GM23338 (cell line): Measurements from ENCODE around the gene MAPK8IP2. TPM values are rescaled to one million over a fixed set of nuclear protein-coding genes. Genes with fewer than 3 reads are reported as not detected.

Experiments used
- ATAC-seq: fragments of 200-7000 bp; cut with Tn5 transposase; 3 replicates; pipeline ENCODE4 v1.9.1; 2020
- DNase-seq: peaks from one replicate; pipeline ENCODE4 v3.0.0-alpha.2; 2015; ENCODE audit warnings: low spot score
- H2AFZ ChIP-seq: fragments of 200-600 bp; sonication (generic); 2 replicates; pipeline ENCODE4 v1.8.0; 2016; ENCODE audit warnings: antibody characterized with exemption, mild to moderate bottlenecking, moderate library complexity
- H3F3A ChIP-seq: fragments of 200-600 bp; sonication (generic); replicated peaks from 2 replicates; pipeline ENCODE4 v1.8.0; 2017; ENCODE audit warnings: antibody characterized with exemption, mixed run types, low read depth
- H3K27ac ChIP-seq: fragments of 200-600 bp; sonication (generic); 2 replicates; pipeline ENCODE4 v1.6.1; 2016; ENCODE audit warnings: low read depth
- H3K27me3 ChIP-seq: fragments of 200-600 bp; sonication (generic); 2 replicates; pipeline ENCODE4 v1.8.0; 2016; ENCODE audit warnings: mild to moderate bottlenecking, mixed run types, moderate library complexity; ENCODE audit not compliant: insufficient read depth
- H3K36me3 ChIP-seq: fragments of 200-600 bp; sonication (generic); 2 replicates; pipeline ENCODE4 v1.8.0; 2016; ENCODE audit warnings: mild to moderate bottlenecking; ENCODE audit not compliant: insufficient read depth
- H3K4me1 ChIP-seq: fragments of 200-600 bp; sonication (generic); 2 replicates; pipeline ENCODE4 v1.8.0; 2016; ENCODE audit warnings: mild to moderate bottlenecking, moderate library complexity; ENCODE audit not compliant: insufficient read depth
- H3K4me2 ChIP-seq: fragments of 200-600 bp; sonication (generic); 2 replicates; pipeline ENCODE4 v1.7.1; 2017; ENCODE audit warnings: mixed run types
- H3K4me3 ChIP-seq: fragments of 200-600 bp; sonication (generic); 2 replicates; pipeline ENCODE4 v1.6.1; 2016; ENCODE audit warnings: mixed run types
- H3K79me2 ChIP-seq: fragments of 200-600 bp; sonication (generic); replicated peaks from 2 replicates; pipeline ENCODE4 v1.8.0; 2017; ENCODE audit warnings: mild to moderate bottlenecking; ENCODE audit not compliant: insufficient read depth
- H3K9me2 ChIP-seq: fragments of 200-600 bp; sonication (generic); 2 replicates; pipeline ENCODE4 v1.8.0; 2017; ENCODE audit not compliant: insufficient read depth
- H4K20me1 ChIP-seq: fragments of 200-600 bp; sonication (generic); replicated peaks from 2 replicates; pipeline ENCODE4 v1.8.0; 2017; ENCODE audit warnings: mild to moderate bottlenecking; ENCODE audit not compliant: insufficient read depth
- H3K27ac Mint-ChIP-seq: 2 replicates; pipeline ENCODE4 v1.8.0; 2020; ENCODE audit warnings: inconsistent platforms, mild to moderate bottlenecking, moderate library complexity, mixed read lengths
- H3K27me3 Mint-ChIP-seq: 3 replicates; pipeline ENCODE4 v1.8.0; 2022; ENCODE audit warnings: low read depth, mild to moderate bottlenecking, moderate library complexity, mixed read lengths, inconsistent platforms; ENCODE audit not compliant: insufficient read depth, poor library complexity
- H3K36me3 Mint-ChIP-seq: 3 replicates; pipeline ENCODE4 v1.8.0; 2021; ENCODE audit warnings: low read depth, mild to moderate bottlenecking, inconsistent platforms, moderate library complexity, mixed read lengths
- H3K4me1 Mint-ChIP-seq: 3 replicates; pipeline ENCODE4 v1.8.0; 2020; ENCODE audit warnings: mild to moderate bottlenecking, inconsistent platforms, mixed read lengths
- H3K4me3 Mint-ChIP-seq: 3 replicates; pipeline ENCODE4 v1.8.0; 2021; ENCODE audit warnings: moderate library complexity, mild to moderate bottlenecking, inconsistent platforms, mixed read lengths
- H3K9me3 Mint-ChIP-seq: 3 replicates; pipeline ENCODE4 v1.8.0; 2020; ENCODE audit warnings: moderate library complexity, mild to moderate bottlenecking, inconsistent platforms, mixed read lengths
- EZH2 ChIP-seq: fragments of 200-600 bp; sonication (generic); IDR thresholded peaks from one replicate; pipeline ENCODE4 v1.8.0; 2017; ENCODE audit warnings: antibody characterized with exemption, mild to moderate bottlenecking, low read depth; ENCODE audit not compliant: unreplicated experiment
- JUNB ChIP-seq: IDR thresholded peaks from one replicate; pipeline ENCODE4 v1.6.1; 2016; ENCODE audit warnings: antibody characterized with exemption; ENCODE audit not compliant: unreplicated experiment
- NANOG ChIP-seq: IDR thresholded peaks from 2 replicates; pipeline ENCODE4 v1.6.1; 2016; ENCODE audit warnings: antibody characterized with exemption, borderline replicate concordance
- STAT1 ChIP-seq: IDR thresholded peaks from one replicate; pipeline ENCODE4 v1.6.1; 2016; ENCODE audit warnings: antibody characterized with exemption; ENCODE audit not compliant: unreplicated experiment
- ZNF114 ChIP-seq: fragments of 250-450 bp; sonication (Bioruptor Pico); IDR thresholded peaks from 2 replicates; pipeline ENCODE4 v1.5.0; 2020; ENCODE audit warnings: mild to moderate bottlenecking, moderate library complexity
- ZNF331 ChIP-seq: fragments of 250-450 bp; sonication (Bioruptor Pico); IDR thresholded peaks from 2 replicates; pipeline ENCODE4 v1.5.0; 2020; ENCODE audit warnings: low read depth, mild to moderate bottlenecking, moderate library complexity
- polyA plus RNA-seq: library from polyadenylated mRNA; unstranded; fragments of >200 nt; fragmentation: Nextera tagmentation; extraction: Ambion mirVana; gene quantifications from 2 replicates; pipeline ENCODE4 v1.2.1, GENCODE V29; 2016
- total RNA-seq: library from RNA; depleted of rRNA; stranded (reverse); fragments of >200 nt; shearing (Covaris generic); gene quantifications from 2 replicates; pipeline ENCODE4 v1.2.3, GENCODE V29; 2014
- TF ChIP-seq, protein P1 (sequence below), 2 experiments: fragments of 200-600 bp in 1 of 2; sonication (generic) in 1 of 2; conservative IDR thresholded peaks; 2 replicates each; pipeline versions ENCODE4 v1.5.1 to v1.6.1; 2016 to 2017; ENCODE audit warnings: antibody characterized with exemption in 2 of 2, low read depth in 2 of 2, mild to moderate bottlenecking in 2 of 2, moderate library complexity in 1 of 2
- TF ChIP-seq, protein P2 (sequence below): IDR thresholded peaks from one replicate; pipeline ENCODE4 v1.6.1; 2018; ENCODE audit warnings: antibody characterized with exemption; ENCODE audit not compliant: unreplicated experiment

Gene MAPK8IP2
- total and polyA plus RNA-seq, 2 experiments from 2014 or later: 0.15 to 3.5 TPM

DNA sequence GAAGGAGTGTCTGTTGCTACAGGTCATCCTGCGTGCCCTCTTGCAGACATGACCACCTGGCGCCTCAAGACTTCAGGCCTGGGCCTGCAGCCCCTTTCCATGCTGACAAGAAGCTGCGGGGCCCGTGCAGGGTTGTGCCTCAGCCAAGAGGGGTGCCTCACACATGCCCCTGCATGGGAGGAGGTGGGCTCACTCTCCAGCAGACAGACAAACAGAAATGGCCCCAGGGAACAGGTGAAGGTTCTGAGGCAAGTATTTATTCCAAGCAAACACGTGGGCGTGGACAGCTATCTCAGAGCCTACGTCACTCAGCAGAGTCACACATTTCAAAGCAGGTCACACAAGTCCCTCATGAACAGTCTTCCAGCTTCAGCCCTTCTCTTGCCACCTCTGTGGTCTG, 32.0 kb upstream of the MAPK8IP2 start (continued):
- TF ChIP-seq, protein P1, sequence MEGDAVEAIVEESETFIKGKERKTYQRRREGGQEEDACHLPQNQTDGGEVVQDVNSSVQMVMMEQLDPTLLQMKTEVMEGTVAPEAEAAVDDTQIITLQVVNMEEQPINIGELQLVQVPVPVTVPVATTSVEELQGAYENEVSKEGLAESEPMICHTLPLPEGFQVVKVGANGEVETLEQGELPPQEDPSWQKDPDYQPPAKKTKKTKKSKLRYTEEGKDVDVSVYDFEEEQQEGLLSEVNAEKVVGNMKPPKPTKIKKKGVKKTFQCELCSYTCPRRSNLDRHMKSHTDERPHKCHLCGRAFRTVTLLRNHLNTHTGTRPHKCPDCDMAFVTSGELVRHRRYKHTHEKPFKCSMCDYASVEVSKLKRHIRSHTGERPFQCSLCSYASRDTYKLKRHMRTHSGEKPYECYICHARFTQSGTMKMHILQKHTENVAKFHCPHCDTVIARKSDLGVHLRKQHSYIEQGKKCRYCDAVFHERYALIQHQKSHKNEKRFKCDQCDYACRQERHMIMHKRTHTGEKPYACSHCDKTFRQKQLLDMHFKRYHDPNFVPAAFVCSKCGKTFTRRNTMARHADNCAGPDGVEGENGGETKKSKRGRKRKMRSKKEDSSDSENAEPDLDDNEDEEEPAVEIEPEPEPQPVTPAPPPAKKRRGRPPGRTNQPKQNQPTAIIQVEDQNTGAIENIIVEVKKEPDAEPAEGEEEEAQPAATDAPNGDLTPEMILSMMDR (conservative IDR thresholded peaks at IDR 0.05; ENCODE audit: low read depth in 2 of 2): no peak
- TF ChIP-seq, protein P2, sequence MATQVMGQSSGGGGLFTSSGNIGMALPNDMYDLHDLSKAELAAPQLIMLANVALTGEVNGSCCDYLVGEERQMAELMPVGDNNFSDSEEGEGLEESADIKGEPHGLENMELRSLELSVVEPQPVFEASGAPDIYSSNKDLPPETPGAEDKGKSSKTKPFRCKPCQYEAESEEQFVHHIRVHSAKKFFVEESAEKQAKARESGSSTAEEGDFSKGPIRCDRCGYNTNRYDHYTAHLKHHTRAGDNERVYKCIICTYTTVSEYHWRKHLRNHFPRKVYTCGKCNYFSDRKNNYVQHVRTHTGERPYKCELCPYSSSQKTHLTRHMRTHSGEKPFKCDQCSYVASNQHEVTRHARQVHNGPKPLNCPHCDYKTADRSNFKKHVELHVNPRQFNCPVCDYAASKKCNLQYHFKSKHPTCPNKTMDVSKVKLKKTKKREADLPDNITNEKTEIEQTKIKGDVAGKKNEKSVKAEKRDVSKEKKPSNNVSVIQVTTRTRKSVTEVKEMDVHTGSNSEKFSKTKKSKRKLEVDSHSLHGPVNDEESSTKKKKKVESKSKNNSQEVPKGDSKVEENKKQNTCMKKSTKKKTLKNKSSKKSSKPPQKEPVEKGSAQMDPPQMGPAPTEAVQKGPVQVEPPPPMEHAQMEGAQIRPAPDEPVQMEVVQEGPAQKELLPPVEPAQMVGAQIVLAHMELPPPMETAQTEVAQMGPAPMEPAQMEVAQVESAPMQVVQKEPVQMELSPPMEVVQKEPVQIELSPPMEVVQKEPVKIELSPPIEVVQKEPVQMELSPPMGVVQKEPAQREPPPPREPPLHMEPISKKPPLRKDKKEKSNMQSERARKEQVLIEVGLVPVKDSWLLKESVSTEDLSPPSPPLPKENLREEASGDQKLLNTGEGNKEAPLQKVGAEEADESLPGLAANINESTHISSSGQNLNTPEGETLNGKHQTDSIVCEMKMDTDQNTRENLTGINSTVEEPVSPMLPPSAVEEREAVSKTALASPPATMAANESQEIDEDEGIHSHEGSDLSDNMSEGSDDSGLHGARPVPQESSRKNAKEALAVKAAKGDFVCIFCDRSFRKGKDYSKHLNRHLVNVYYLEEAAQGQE: no peak
- TF ChIP-seq NANOG (no peak), ZNF331 (CRISPR knock-in tag) (no peak), STAT1 (no peak), JUNB (no peak), EZH2 (no peak)

DNA sequence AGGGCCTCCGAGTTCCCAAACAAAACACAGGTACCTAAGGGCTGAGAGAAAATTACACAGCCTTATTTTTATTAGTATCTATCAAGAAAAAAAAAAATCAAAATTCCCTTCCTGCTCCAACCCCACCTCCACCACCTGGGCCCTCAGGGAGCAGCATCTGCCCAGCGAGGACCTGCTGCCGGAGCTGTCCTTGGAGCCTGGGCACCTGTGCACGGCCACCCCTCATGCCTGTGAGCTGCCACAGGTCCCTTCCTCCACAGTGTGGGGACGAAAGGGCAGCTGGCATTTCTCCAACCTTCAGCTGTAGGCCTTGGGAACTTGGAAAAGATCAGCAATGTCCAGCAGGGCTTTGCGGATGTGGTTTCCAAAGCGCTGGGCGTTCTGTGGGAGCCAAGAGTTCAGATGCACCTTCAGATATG, 31.5 kb upstream of the MAPK8IP2 start:
- Mint-ChIP-seq H3K27me3 (peaks cover 7% of the 10 kb centered on the region), H3K4me3 (no peak overlapping the region), H3K36me3 (peaks cover 38% of the 10 kb centered on the region), H3K9me3 (no peaks in the 10 kb centered on the region), H3K27ac (no peak overlapping the region), H3K4me1 (no peaks in the 10 kb centered on the region)
- no peak for TF ChIP-seq ZNF114 (CRISPR knock-in tag)
- Histone ChIP-seq H3K27me3 (peaks cover 7% of the 10 kb centered on the region; the same call in 1 of the 2 replicates), H3K4me3 (no peak overlapping the region), H3K79me2 (no peaks in the 10 kb centered on the region), H3K4me2 (no peak overlapping the region), H3K36me3 (no peaks in the 10 kb centered on the region), H3K27ac (no peak overlapping the region), H2AFZ (no peak overlapping the region), H4K20me1 (no peaks in the 10 kb centered on the region), H3K4me1 (no peaks in the 10 kb centered on the region), H3F3A (no peaks in the 10 kb centered on the region), H3K9me2 (no peaks in the 10 kb centered on the region)
- DNase-seq (no peak), ATAC-seq (no peak)

DNA sequence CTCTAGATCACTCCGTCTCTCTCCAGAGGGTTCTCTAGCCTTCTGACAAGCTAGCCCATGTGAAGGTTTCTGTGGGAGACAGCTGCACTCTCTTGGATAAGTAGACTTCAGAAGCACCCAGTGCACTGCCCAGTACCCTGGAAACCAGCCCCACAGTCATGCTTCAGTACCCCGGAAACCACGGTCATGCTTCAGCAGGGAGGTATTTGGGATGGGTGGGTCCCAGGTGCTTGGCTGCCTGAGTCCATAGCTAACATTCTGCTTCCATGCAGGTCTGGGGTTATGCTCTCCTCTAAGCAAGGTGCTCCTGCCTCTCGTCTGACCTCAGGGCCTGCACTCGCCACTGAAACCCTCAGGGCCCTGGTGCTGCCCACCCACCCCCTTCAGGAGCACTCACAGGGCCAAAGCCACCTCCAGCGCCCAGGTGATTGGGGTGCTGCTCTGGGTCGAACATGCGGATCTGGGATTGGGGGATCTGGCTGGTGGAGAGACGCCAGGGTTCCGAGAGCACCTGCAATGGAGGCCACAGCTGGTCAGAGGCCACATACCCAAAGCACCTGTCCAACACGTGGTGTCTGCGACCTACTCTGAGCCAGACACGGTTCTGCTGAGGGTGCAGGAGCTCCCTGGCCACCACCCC, 30.6 kb upstream of the MAPK8IP2 start:
- Histone ChIP-seq H3K36me3 (no peaks in the 10 kb centered on the region), H2AFZ (no peak overlapping the region), H3F3A (no peaks in the 10 kb centered on the region), H3K27ac (no peak overlapping the region), H3K4me1 (no peaks in the 10 kb centered on the region), H3K4me3 (no peak overlapping the region), H3K79me2 (no peaks in the 10 kb centered on the region), H3K4me2 (no peak overlapping the region), H3K9me2 (no peaks in the 10 kb centered on the region), H3K27me3 (no peaks in the 10 kb centered on the region), H4K20me1 (no peaks in the 10 kb centered on the region)
- ATAC-seq (no peak), DNase-seq (no peak)
- Mint-ChIP-seq H3K9me3 (no peaks in the 10 kb centered on the region), H3K27ac (no peak overlapping the region), H3K4me3 (no peak overlapping the region), H3K36me3 (peaks cover 42% of the 10 kb centered on the region), H3K4me1 (no peaks in the 10 kb centered on the region), H3K27me3 (peaks cover 5% of the 10 kb centered on the region)
- no peak for TF ChIP-seq EZH2
- no peak for TF ChIP-seq ZNF114 (CRISPR knock-in tag)
- TF ChIP-seq, protein P2: no peak
- no peak for TF ChIP-seq STAT1
- no peak for TF ChIP-seq JUNB
